Tibial nerve (tissue), 4 donors: ENCODE measurements around the gene PAK1. TPM values are rescaled to one million over a fixed set of nuclear protein-coding genes. Genes with fewer than 3 reads are reported as not detected.

Source experiments
- DNase-seq, 2 donors: peaks; one replicate each; pipeline ENCODE4 v3.0.0-alpha.2; 2019; ENCODE audit warnings: low spot score in 2 of 2
- H3K27ac ChIP-seq, 4 donors: fragments of 200-600 bp; sonication (generic) in 3 of 4; one replicate each; pipeline ENCODE4 v1.5.1; 2017 to 2019; ENCODE audit warnings: mild to moderate bottlenecking in 1 of 4
- H3K27me3 ChIP-seq, 2 donors: fragments of 200-600 bp; sonication (generic) in 1 of 2; one replicate each; pipeline versions ENCODE4 v1.5.1 to v1.6.0; 2017 to 2019
- H3K36me3 ChIP-seq, 3 donors: fragments of 200-600 bp; sonication (generic); one replicate each; pipeline ENCODE4 v1.5.1; 2018 to 2019
- H3K4me1 ChIP-seq, 4 donors: fragments of 200-600 bp; sonication (generic) in 3 of 4; one replicate each; pipeline ENCODE4 v1.5.1; 2017 to 2019
- H3K4me3 ChIP-seq, 4 donors: fragments of 200-600 bp; sonication (generic) in 3 of 4; one replicate each; pipeline ENCODE4 v1.5.1; 2017 to 2019; ENCODE audit warnings: mild to moderate bottlenecking in 1 of 4, moderate library complexity in 1 of 4
- H3K9me3 ChIP-seq, 4 donors: fragments of 200-600 bp; sonication (generic) in 3 of 4; one replicate each; pipeline ENCODE4 v1.5.1; 2017 to 2019
- CTCF ChIP-seq, 5 experiments: fragments of 200-600 bp in 3 of 5; fragments of 450-650 bp in 2 of 5; sonication (generic) in 3 of 5; IDR thresholded peaks; one replicate each; pipeline ENCODE4 v1.5.1; 2016 to 2019; ENCODE audit warnings: antibody characterized with exemption in 5 of 5, mild to moderate bottlenecking in 3 of 5, moderate library complexity in 2 of 5
- EP300 ChIP-seq, 2 donors: sonication (generic); formaldehyde crosslinking; IDR thresholded peaks; one replicate each; pipeline ENCODE4 v1.6.1; 2017; ENCODE audit warnings: antibody characterized with exemption in 2 of 2, mild to moderate bottlenecking in 1 of 2
- POLR2A ChIP-seq, 2 donors: fragments of 450-650 bp; IDR thresholded peaks; one replicate each; pipeline ENCODE4 v1.6.1; 2017; ENCODE audit warnings: antibody characterized with exemption in 2 of 2, mild to moderate bottlenecking in 2 of 2, moderate library complexity in 2 of 2
- WGBS, 2 donors: methylation state at CpG; one replicate each; pipeline ENCODE4 v1.1.5; 2018; 5-methylcytosine and 5-hydroxymethylcytosine counted together
- total RNA-seq, 4 donors: library from RNA; depleted of rRNA; stranded (reverse); fragments of >200 nt; gene quantifications; one replicate each; pipeline ENCODE4 v1.1.0, GENCODE V29; 2016

Gene PAK1
- total RNA-seq, 4 donors from 2014 or later: 13.9 to 28.5 (median 25.4) TPM

- peaks cover 0 to 6% (median 0%) of the 10 kb centered on the region in 4 donors for H3K4me1 ChIP-seq
- H3K27me3 ChIP-seq: no peaks in the 10 kb centered on the region
- TF ChIP-seq CTCF (IDR thresholded peaks at IDR 0.05): no peak
- TF ChIP-seq EP300 (IDR thresholded peaks at IDR 0.05): no peak
- TF ChIP-seq POLR2A (IDR thresholded peaks at IDR 0.05): no peak
- no peak for DNase-seq
- no peak overlapping the region for H3K4me3 ChIP-seq
- H3K27ac ChIP-seq: no peak overlapping the region
- 70 to 84% methylated on average over 1 of the region's 1 CpG for WGBS, 2 donors
- H3K36me3 ChIP-seq: no peaks in the 10 kb centered on the region
- no peaks in the 10 kb centered on the region for H3K9me3 ChIP-seq
Observed at GRCh38 chr11:77397631-77398030, 76.3 kb downstream of the PAK1 start.

GRCh38 chr11:77396911-77397310, 77.0 kb downstream of the PAK1 start:
- no peak for TF ChIP-seq CTCF (IDR thresholded peaks at IDR 0.05)
- no peak for TF ChIP-seq POLR2A (IDR thresholded peaks at IDR 0.05)
- no peak for TF ChIP-seq EP300 (IDR thresholded peaks at IDR 0.05)
- H3K27me3 ChIP-seq: no peaks in the 10 kb centered on the region
- H3K4me3 ChIP-seq: no peak overlapping the region
- no peaks in the 10 kb centered on the region for H3K9me3 ChIP-seq
- DNase-seq: no peak
- H3K4me1 ChIP-seq: peaks cover 0 to 7% (median 0%) of the 10 kb centered on the region in 4 donors
- 67 to 71% methylated on average over 2 of the region's 2 CpGs for WGBS, 2 donors
- no peaks in the 10 kb centered on the region for H3K36me3 ChIP-seq
- no peak overlapping the region for H3K27ac ChIP-seq

GRCh38 chr11:77396305-77396704, 77.6 kb downstream of the PAK1 start:
- 89 to 94% methylated on average over 3 of the region's 3 CpGs for WGBS, 2 donors
- Histone ChIP-seq H3K4me3 (no peak overlapping the region), H3K27me3 (no peaks in the 10 kb centered on the region), H3K36me3 (no peaks in the 10 kb centered on the region), H3K4me1 (peaks cover 0 to 7% (median 0%) of the 10 kb centered on the region in 4 donors), H3K27ac (no peak overlapping the region), H3K9me3 (no peaks in the 10 kb centered on the region)
- TF ChIP-seq EP300 (IDR thresholded peaks at IDR 0.05) (no peak), CTCF (IDR thresholded peaks at IDR 0.05) (no peak), POLR2A (IDR thresholded peaks at IDR 0.05) (no peak)
- no peak for DNase-seq

GRCh38 chr11:77395460-77396173, 78.3 kb downstream of the PAK1 start:
- WGBS, 2 donors: 75 to 83% methylated on average over 3 of the region's 3 CpGs
- Histone ChIP-seq H3K4me3 (no peak overlapping the region), H3K27me3 (no peaks in the 10 kb centered on the region), H3K4me1 (peaks cover 0 to 7% (median 0%) of the 10 kb centered on the region in 4 donors), H3K9me3 (no peaks in the 10 kb centered on the region), H3K27ac (no peak overlapping the region), H3K36me3 (no peaks in the 10 kb centered on the region)
- TF ChIP-seq EP300 (IDR thresholded peaks at IDR 0.05) (no peak), CTCF (IDR thresholded peaks at IDR 0.05) (no peak), POLR2A (IDR thresholded peaks at IDR 0.05) (no peak)
- DNase-seq: no peak

GRCh38 chr11:77392842-77393241, 81.1 kb downstream of the PAK1 start:
- no peaks in the 10 kb centered on the region for H3K9me3 ChIP-seq
- peaks cover 0 to 7% (median 0%) of the 10 kb centered on the region in 4 donors for H3K4me1 ChIP-seq
- H3K27me3 ChIP-seq: no peaks in the 10 kb centered on the region
- H3K27ac ChIP-seq: no peak overlapping the region
- DNase-seq: no peak
- no peak overlapping the region for H3K4me3 ChIP-seq
- TF ChIP-seq CTCF (IDR thresholded peaks at IDR 0.05) (no peak), POLR2A (IDR thresholded peaks at IDR 0.05) (no peak), EP300 (IDR thresholded peaks at IDR 0.05) (no peak)
- no peaks in the 10 kb centered on the region for H3K36me3 ChIP-seq
